ENCODE results near the gene RNF113B. TPM values are rescaled to one million over a fixed set of nuclear protein-coding genes. Genes with fewer than 3 reads are reported as not detected.

The RNF113B gene
- total and polyA plus RNA-seq, 2 donors (not counting 1 experiment from before 2014, with no cell fraction given): not detected

DNA sequence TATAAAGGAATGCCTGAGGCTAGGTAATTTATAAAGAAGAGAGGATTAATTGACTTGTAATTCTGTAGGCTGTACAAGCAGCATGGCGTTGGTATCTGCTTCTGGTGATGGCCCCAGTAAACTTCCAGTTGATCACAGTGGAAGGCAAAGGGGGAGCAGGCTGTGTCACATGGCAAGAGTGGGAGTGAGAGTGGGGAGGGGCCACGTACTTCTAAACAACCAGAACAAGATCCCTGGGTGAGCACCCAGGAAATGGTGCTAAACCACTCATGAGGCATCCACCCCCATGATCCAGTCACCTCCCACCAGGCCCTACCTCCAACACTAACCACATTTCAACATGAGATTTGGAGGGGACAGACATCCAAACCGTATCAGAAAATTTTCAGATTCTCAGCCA, 3.0 kb upstream of the RNF113B start:
- no peaks in the 10 kb centered on the region for H4K20me1 ChIP-seq (ENCODE audit: control insufficient read depth, insufficient read depth, low read length, poor library complexity, severe bottlenecking)
- no peak overlapping the region for H3K27ac Mint-ChIP-seq
- H3K4me3 ChIP-seq (ENCODE audit: control extremely low read depth in 1 of 5, extremely low read depth in 1 of 5, insufficient read depth in 1 of 5, low read depth in 2 of 5, low read length in 4 of 5): no peak overlapping the region
- no peak overlapping the region for H3K4me2 ChIP-seq (replicated peaks; ENCODE audit: low read depth, low read length, poor library complexity, severe bottlenecking)
- H3K4me3 Mint-ChIP-seq: no peak overlapping the region
- no peak overlapping the region for H2AFZ ChIP-seq (ENCODE audit: insufficient read depth, low read depth, low read length, poor library complexity, severe bottlenecking)
- no peaks in the 10 kb centered on the region for H3K79me2 ChIP-seq (ENCODE audit: control insufficient read depth, insufficient read depth, low read length)
- WGBS (ENCODE audit: insufficient coverage): 90% methylated on average over 2 of the region's 3 CpGs
- ChIA-PET POLR2A (no interaction called here), CTCF (no interaction called here)
- H3K36me3 ChIP-seq (replicated peaks in 1 of 2; ENCODE audit: control extremely low read depth in 1 of 2, control insufficient read depth in 1 of 2, extremely low read depth in 1 of 2, insufficient read depth in 2 of 2, low read length in 1 of 2): no peaks in the 10 kb centered on the region
- TF ChIP-seq EZH2 (IDR thresholded peaks at IDR 0.05; ENCODE audit: borderline replicate concordance, insufficient read depth, low read depth, low read length, poor library complexity, severe bottlenecking): no peak
- TF ChIP-seq, protein P1, sequence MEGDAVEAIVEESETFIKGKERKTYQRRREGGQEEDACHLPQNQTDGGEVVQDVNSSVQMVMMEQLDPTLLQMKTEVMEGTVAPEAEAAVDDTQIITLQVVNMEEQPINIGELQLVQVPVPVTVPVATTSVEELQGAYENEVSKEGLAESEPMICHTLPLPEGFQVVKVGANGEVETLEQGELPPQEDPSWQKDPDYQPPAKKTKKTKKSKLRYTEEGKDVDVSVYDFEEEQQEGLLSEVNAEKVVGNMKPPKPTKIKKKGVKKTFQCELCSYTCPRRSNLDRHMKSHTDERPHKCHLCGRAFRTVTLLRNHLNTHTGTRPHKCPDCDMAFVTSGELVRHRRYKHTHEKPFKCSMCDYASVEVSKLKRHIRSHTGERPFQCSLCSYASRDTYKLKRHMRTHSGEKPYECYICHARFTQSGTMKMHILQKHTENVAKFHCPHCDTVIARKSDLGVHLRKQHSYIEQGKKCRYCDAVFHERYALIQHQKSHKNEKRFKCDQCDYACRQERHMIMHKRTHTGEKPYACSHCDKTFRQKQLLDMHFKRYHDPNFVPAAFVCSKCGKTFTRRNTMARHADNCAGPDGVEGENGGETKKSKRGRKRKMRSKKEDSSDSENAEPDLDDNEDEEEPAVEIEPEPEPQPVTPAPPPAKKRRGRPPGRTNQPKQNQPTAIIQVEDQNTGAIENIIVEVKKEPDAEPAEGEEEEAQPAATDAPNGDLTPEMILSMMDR (IDR thresholded peaks at IDR 0.05): no peak
- H3K27me3 ChIP-seq (replicated peaks in 1 of 4; ENCODE audit: control extremely low read depth in 1 of 4, control insufficient read depth in 3 of 4, insufficient read depth in 4 of 4, low read length in 3 of 4): no peaks in the 10 kb centered on the region
- H3K27ac ChIP-seq (ENCODE audit: low read length in 2 of 2): no peak overlapping the region
- H3K9ac ChIP-seq (ENCODE audit: low read length): no peak overlapping the region
- no peaks in the 10 kb centered on the region for H3K4me1 Mint-ChIP-seq
- no peaks in the 10 kb centered on the region for H3K4me1 ChIP-seq (ENCODE audit: control insufficient read depth in 2 of 2, insufficient read depth in 2 of 2, low read length in 2 of 2)
- ATAC-seq (ENCODE audit: low read depth) (no peak), DNase-seq (no peak)
- no peaks in the 10 kb centered on the region for H3K9me3 Mint-ChIP-seq (ENCODE audit: insufficient read depth)
- H3K9me3 ChIP-seq (ENCODE audit: control extremely low read depth in 1 of 3, control insufficient read depth in 2 of 3, insufficient read depth in 1 of 3, low read length in 2 of 3): peaks cover 0 to 12% (median 0%) of the 10 kb centered on the region in 3 donors
- no peaks in the 10 kb centered on the region for H3K27me3 Mint-ChIP-seq
- intact Hi-C loops (cut with micrococcal nuclease): no loop called here

DNA sequence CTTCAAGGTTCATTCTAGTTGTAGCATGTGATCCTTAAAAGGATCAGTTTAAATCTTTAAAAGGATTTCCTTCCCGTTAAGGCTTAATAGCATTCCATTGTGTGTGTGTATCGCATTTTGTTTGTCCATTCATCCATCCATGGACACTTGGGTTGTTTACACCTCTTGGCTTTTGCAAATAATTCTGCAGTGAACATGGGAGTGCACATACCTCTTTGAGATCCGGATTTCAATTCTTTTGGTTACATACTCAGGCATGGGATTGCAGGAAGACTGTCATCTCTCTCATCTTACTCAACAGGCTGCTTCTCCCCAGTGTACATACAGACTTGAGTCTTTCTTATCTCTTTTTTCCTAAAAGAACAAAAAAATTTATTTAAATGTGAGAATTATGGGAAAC, 1.2 kb downstream of the RNF113B start:
- ChIA-PET POLR2A (no interaction called here), CTCF (no interaction called here)
- Mint-ChIP-seq H3K4me1 (no peaks in the 10 kb centered on the region), H3K4me3 (no peak overlapping the region), H3K27ac (no peak overlapping the region), H3K9me3 (ENCODE audit: insufficient read depth) (no peaks in the 10 kb centered on the region), H3K27me3 (peaks cover 17% of the 10 kb centered on the region)
- no peak for TF ChIP-seq EZH2 (IDR thresholded peaks at IDR 0.05; ENCODE audit: borderline replicate concordance, insufficient read depth, low read depth, low read length, poor library complexity, severe bottlenecking)
- TF ChIP-seq, protein P1 (IDR thresholded peaks at IDR 0.05): no peak
- no peak overlapping the region for H3K4me3 ChIP-seq (ENCODE audit: control extremely low read depth in 1 of 5, extremely low read depth in 1 of 5, insufficient read depth in 1 of 5, low read depth in 2 of 5, low read length in 4 of 5)
- WGBS (ENCODE audit: insufficient coverage): 67% methylated on average over 1 of the region's 3 CpGs
- no peak for DNase-seq
- H3K9me3 ChIP-seq (ENCODE audit: control extremely low read depth in 1 of 3, control insufficient read depth in 2 of 3, insufficient read depth in 1 of 3, low read length in 2 of 3): peaks cover 0 to 12% (median 0%) of the 10 kb centered on the region in 3 donors
- ATAC-seq (ENCODE audit: low read depth): no peak
- no peaks in the 10 kb centered on the region for H3K79me2 ChIP-seq (ENCODE audit: control insufficient read depth, insufficient read depth, low read length)
- H4K20me1 ChIP-seq (ENCODE audit: control insufficient read depth, insufficient read depth, low read length, poor library complexity, severe bottlenecking): no peaks in the 10 kb centered on the region
- H3K27me3 ChIP-seq (replicated peaks in 1 of 4; ENCODE audit: control extremely low read depth in 1 of 4, control insufficient read depth in 3 of 4, insufficient read depth in 4 of 4, low read length in 3 of 4): no peaks in the 10 kb centered on the region
- no peak overlapping the region for H3K4me2 ChIP-seq (replicated peaks; ENCODE audit: low read depth, low read length, poor library complexity, severe bottlenecking)
- intact Hi-C loops (cut with micrococcal nuclease): no loop called here
- no peaks in the 10 kb centered on the region for H3K36me3 ChIP-seq (replicated peaks in 1 of 2; ENCODE audit: control extremely low read depth in 1 of 2, control insufficient read depth in 1 of 2, extremely low read depth in 1 of 2, insufficient read depth in 2 of 2, low read length in 1 of 2)
- H3K27ac ChIP-seq (ENCODE audit: low read length in 2 of 2): no peak overlapping the region
- no peak overlapping the region for H2AFZ ChIP-seq (ENCODE audit: insufficient read depth, low read depth, low read length, poor library complexity, severe bottlenecking)
- H3K9ac ChIP-seq (ENCODE audit: low read length): no peak overlapping the region
- no peaks in the 10 kb centered on the region for H3K4me1 ChIP-seq (ENCODE audit: control insufficient read depth in 2 of 2, insufficient read depth in 2 of 2, low read length in 2 of 2)

Measured in B cell (primary cell).